ENCODE measurements around the gene FOXP1. TPM values are rescaled to one million over a fixed set of nuclear protein-coding genes. Genes with fewer than 3 reads are reported as not detected.

Gene FOXP1
- total RNA-seq, 1 donor from 2014 or later = 31.1 TPM

GRCh38 chr3:71395927-71396695, 187.4 kb downstream of the FOXP1 start:
- no peak for TF ChIP-seq CTCF (IDR thresholded peaks at IDR 0.05; ENCODE audit: partially characterized antibody, unreplicated experiment)
- Mint-ChIP-seq H3K27me3 (ENCODE audit: unreplicated experiment) (no peaks in the 10 kb centered on the region), H3K27ac (ENCODE audit: unreplicated experiment) (no peak overlapping the region), H3K36me3 (ENCODE audit: unreplicated experiment) (no peaks in the 10 kb centered on the region), H3K4me1 (ENCODE audit: low read depth, unreplicated experiment) (peaks cover 6% of the 10 kb centered on the region), H3K9me3 (ENCODE audit: unreplicated experiment) (no peaks in the 10 kb centered on the region), H3K4me3 (ENCODE audit: unreplicated experiment) (no peak overlapping the region)
- DNase-seq = no peak

DNA sequence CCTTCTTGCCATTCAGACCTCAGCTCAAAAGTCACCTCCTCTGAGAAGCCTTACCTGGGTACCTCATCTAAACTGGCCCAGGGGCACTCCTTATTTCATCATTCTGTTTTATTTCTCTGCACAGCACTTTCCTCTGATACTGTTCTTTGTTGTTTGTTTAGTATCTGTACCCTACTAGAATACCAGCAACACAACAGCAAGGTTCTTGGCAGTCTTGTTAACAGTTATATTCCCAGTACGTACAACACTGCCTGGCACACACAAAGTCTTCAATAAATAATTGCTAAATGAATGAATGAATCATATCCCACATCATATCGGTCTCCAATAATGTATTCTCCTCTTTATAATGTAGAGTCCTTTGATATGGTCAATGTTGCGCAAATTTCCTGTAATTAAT, 188.1 kb downstream of the FOXP1 start:
- H3K36me3 Mint-ChIP-seq (ENCODE audit: unreplicated experiment) = no peaks in the 10 kb centered on the region
- DNase-seq = no peak
- H3K27ac Mint-ChIP-seq (ENCODE audit: unreplicated experiment) = no peak overlapping the region
- H3K4me1 Mint-ChIP-seq (ENCODE audit: low read depth, unreplicated experiment) = peaks cover 5% of the 10 kb centered on the region
- TF ChIP-seq CTCF (IDR thresholded peaks at IDR 0.05; ENCODE audit: partially characterized antibody, unreplicated experiment) = no peak
- no peaks in the 10 kb centered on the region for H3K27me3 Mint-ChIP-seq (ENCODE audit: unreplicated experiment)
- no peaks in the 10 kb centered on the region for H3K9me3 Mint-ChIP-seq (ENCODE audit: unreplicated experiment)
- H3K4me3 Mint-ChIP-seq (ENCODE audit: unreplicated experiment) = no peak overlapping the region

DNA sequence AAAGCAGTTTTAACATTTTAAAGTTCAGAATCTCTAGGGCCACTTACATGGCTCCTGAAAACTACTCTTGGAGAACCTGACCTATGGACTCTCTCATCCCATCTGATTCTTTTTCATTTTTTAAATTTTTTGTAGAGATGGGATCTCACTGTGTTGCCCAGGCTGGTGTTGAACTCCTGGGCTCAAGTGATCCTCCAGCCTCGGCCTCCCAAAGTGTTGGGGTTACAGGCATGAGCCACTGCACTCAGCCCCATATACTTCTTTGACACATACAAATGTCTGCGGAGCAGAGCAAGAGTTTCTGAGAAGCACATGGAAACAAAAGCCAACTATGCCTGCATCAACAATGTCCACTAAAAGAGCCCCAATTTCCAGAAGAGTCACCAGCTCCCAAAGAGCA, 189.8 kb downstream of the FOXP1 start:
- H3K27me3 Mint-ChIP-seq (ENCODE audit: unreplicated experiment) = no peaks in the 10 kb centered on the region
- no peaks in the 10 kb centered on the region for H3K9me3 Mint-ChIP-seq (ENCODE audit: unreplicated experiment)
- TF ChIP-seq CTCF (IDR thresholded peaks at IDR 0.05; ENCODE audit: partially characterized antibody, unreplicated experiment) = no peak
- no peak for DNase-seq
- no peak overlapping the region for H3K27ac Mint-ChIP-seq (ENCODE audit: unreplicated experiment)
- H3K36me3 Mint-ChIP-seq (ENCODE audit: unreplicated experiment) = no peaks in the 10 kb centered on the region
- H3K4me1 Mint-ChIP-seq (ENCODE audit: low read depth, unreplicated experiment) = peaks cover 5% of the 10 kb centered on the region
- H3K4me3 Mint-ChIP-seq (ENCODE audit: unreplicated experiment) = no peak overlapping the region

- H3K4me1 Mint-ChIP-seq (ENCODE audit: low read depth, unreplicated experiment) = peaks cover 5% of the 10 kb centered on the region
Measured at GRCh38 chr3:71393093-71393492, 190.4 kb downstream of the FOXP1 start.

More at GRCh38 chr3:71393093-71393492, 190.4 kb downstream of the FOXP1 start:
- Mint-ChIP-seq H3K27me3 (ENCODE audit: unreplicated experiment) (no peaks in the 10 kb centered on the region), H3K4me3 (ENCODE audit: unreplicated experiment) (no peak overlapping the region), H3K36me3 (ENCODE audit: unreplicated experiment) (no peaks in the 10 kb centered on the region), H3K27ac (ENCODE audit: unreplicated experiment) (no peak overlapping the region), H3K9me3 (ENCODE audit: unreplicated experiment) (no peaks in the 10 kb centered on the region)
- no peak for TF ChIP-seq CTCF (IDR thresholded peaks at IDR 0.05; ENCODE audit: partially characterized antibody, unreplicated experiment)
- no peak for DNase-seq

Measured in glutamatergic neuron (in vitro differentiated cells).